ENCODE results near the gene MUC21.

MUC21 gene

GRCh38 chr6:30985490-30985889 is 2.0 kb downstream of the MUC21 start:
- H3K9me3 ChIP-seq (ENCODE audit: insufficient read depth, low read length), result no peaks in the 10 kb centered on the region
- H3F3A ChIP-seq (ENCODE audit: insufficient read depth), result no peaks in the 10 kb centered on the region
- H3K27ac ChIP-seq (ENCODE audit: low read depth, low read length), result no peak overlapping the region
- H3K27me3 ChIP-seq (ENCODE audit: low read length), result no peaks in the 10 kb centered on the region
- no peaks in the 10 kb centered on the region for H3K79me2 ChIP-seq (ENCODE audit: insufficient read depth, low read length)
- H3K9me2 ChIP-seq (replicated peaks; ENCODE audit: insufficient read depth, low read length), result no peaks in the 10 kb centered on the region
- TF ChIP-seq EZH2phosphoT487 (conservative IDR thresholded peaks at IDR 0.05; ENCODE audit: low read length), result no peak
- TF ChIP-seq CTCF (IDR thresholded peaks at IDR 0.05; ENCODE audit: insufficient read depth, low read length, poor library complexity, severe bottlenecking), result no peak
- H2AFZ ChIP-seq (ENCODE audit: low read depth, low read length, severe bottlenecking), result no peak overlapping the region
- no peak overlapping the region for H3K4me3 ChIP-seq (ENCODE audit: insufficient read depth, low read length, poor library complexity, severe bottlenecking)
- no peak overlapping the region for H3K4me2 ChIP-seq (ENCODE audit: low read depth, low read length, poor library complexity, severe bottlenecking)
- no peak overlapping the region for H3K9ac ChIP-seq (ENCODE audit: low read length)
- no peaks in the 10 kb centered on the region for H4K20me1 ChIP-seq (ENCODE audit: low read depth, low read length)
- H3K36me3 ChIP-seq (ENCODE audit: low read length), result no peaks in the 10 kb centered on the region

- Histone ChIP-seq H3K36me3 (ENCODE audit: low read length) (no peaks in the 10 kb centered on the region), H2AFZ (ENCODE audit: low read depth, low read length, severe bottlenecking) (no peak overlapping the region), H4K20me1 (ENCODE audit: low read depth, low read length) (no peaks in the 10 kb centered on the region), H3K27ac (ENCODE audit: low read depth, low read length) (no peak overlapping the region), H3K4me3 (ENCODE audit: insufficient read depth, low read length, poor library complexity, severe bottlenecking) (no peak overlapping the region), H3F3A (ENCODE audit: insufficient read depth) (no peaks in the 10 kb centered on the region), H3K4me2 (ENCODE audit: low read depth, low read length, poor library complexity, severe bottlenecking) (no peak overlapping the region), H3K9me3 (ENCODE audit: insufficient read depth, low read length) (no peaks in the 10 kb centered on the region), H3K9ac (ENCODE audit: low read length) (no peak overlapping the region), H3K27me3 (ENCODE audit: low read length) (no peaks in the 10 kb centered on the region), H3K9me2 (replicated peaks; ENCODE audit: insufficient read depth, low read length) (no peaks in the 10 kb centered on the region), H3K79me2 (ENCODE audit: insufficient read depth, low read length) (no peaks in the 10 kb centered on the region)
- TF ChIP-seq EZH2phosphoT487 (conservative IDR thresholded peaks at IDR 0.05; ENCODE audit: low read length) (no peak), CTCF (IDR thresholded peaks at IDR 0.05; ENCODE audit: insufficient read depth, low read length, poor library complexity, severe bottlenecking) (no peak)
Observed at GRCh38 chr6:30987304-30987703, 3.8 kb downstream of the MUC21 start.

- Histone ChIP-seq H3K9me3 (ENCODE audit: insufficient read depth, low read length) (no peaks in the 10 kb centered on the region), H3K9ac (ENCODE audit: low read length) (no peak overlapping the region), H3K79me2 (ENCODE audit: insufficient read depth, low read length) (no peaks in the 10 kb centered on the region), H3F3A (ENCODE audit: insufficient read depth) (no peaks in the 10 kb centered on the region), H3K4me3 (ENCODE audit: insufficient read depth, low read length, poor library complexity, severe bottlenecking) (no peak overlapping the region), H3K27ac (ENCODE audit: low read depth, low read length) (no peak overlapping the region), H3K36me3 (ENCODE audit: low read length) (no peaks in the 10 kb centered on the region), H3K9me2 (replicated peaks; ENCODE audit: insufficient read depth, low read length) (no peaks in the 10 kb centered on the region), H3K27me3 (ENCODE audit: low read length) (no peaks in the 10 kb centered on the region), H2AFZ (ENCODE audit: low read depth, low read length, severe bottlenecking) (no peak overlapping the region), H4K20me1 (ENCODE audit: low read depth, low read length) (no peaks in the 10 kb centered on the region), H3K4me2 (ENCODE audit: low read depth, low read length, poor library complexity, severe bottlenecking) (no peak overlapping the region)
- TF ChIP-seq EZH2phosphoT487 (conservative IDR thresholded peaks at IDR 0.05; ENCODE audit: low read length) (no peak), CTCF (IDR thresholded peaks at IDR 0.05; ENCODE audit: insufficient read depth, low read length, poor library complexity, severe bottlenecking) (no peak)
Observed at GRCh38 chr6:30988209-30988825, 4.8 kb downstream of the MUC21 start.
